HG03095 (cell line): ENCODE measurements around the gene DUS3L.
"Not testable (repeated sequence)": the region's sequence is repeated elsewhere in the genome, so short reads cannot be mapped to it uniquely, and the experiment has no call there.

ENCODE experiments used
- ATAC-seq: cut with Tn5 transposase; IDR thresholded peaks from one replicate; pipeline ENCODE4 v1.9.1; 2021; ENCODE audit warnings: moderate library complexity; ENCODE audit not compliant: unreplicated experiment

The DUS3L gene

GRCh38 chr19:5778402-5778801 lies 12.6 kb downstream of the DUS3L start:
- ATAC-seq: no peak

GRCh38 chr19:5775668-5776309 lies 15.2 kb downstream of the DUS3L start:
- no peak for ATAC-seq

GRCh38 chr19:5774921-5775320 lies 16.0 kb downstream of the DUS3L start:
- no peak for ATAC-seq

GRCh38 chr19:5773276-5773675 lies 17.7 kb downstream of the DUS3L start:
- ATAC-seq: no peak

- no peak for ATAC-seq
Measured at GRCh38 chr19:5772416-5772815, 18.5 kb downstream of the DUS3L start.

- no peak for ATAC-seq
Measured at GRCh38 chr19:5767949-5768348, 23.0 kb downstream of the DUS3L start.

- no peak for ATAC-seq
Measured at GRCh38 chr19:5765220-5765619, 25.7 kb downstream of the DUS3L start.

GRCh38 chr19:5762608-5763217 lies 28.2 kb downstream of the DUS3L start:
- no peak for ATAC-seq

GRCh38 chr19:5753743-5754142 lies 37.2 kb downstream of the DUS3L start:
- no peak for ATAC-seq

GRCh38 chr19:5751709-5752108 lies 39.3 kb downstream of the DUS3L start:
- no peak for ATAC-seq

- ATAC-seq: no peak
Measured at GRCh38 chr19:5749505-5749904, 41.5 kb downstream of the DUS3L start.

- ATAC-seq: not testable (repeated sequence)
Measured at GRCh38 chr19:5748920-5749319, 42.0 kb downstream of the DUS3L start.

- ATAC-seq: not testable (repeated sequence)
Measured at GRCh38 chr19:5744999-5745398, 46.0 kb downstream of the DUS3L start.

GRCh38 chr19:5743630-5744029 lies 47.3 kb downstream of the DUS3L start:
- no peak for ATAC-seq

GRCh38 chr19:5742051-5742450 lies 48.9 kb downstream of the DUS3L start:
- ATAC-seq: no peak

GRCh38 chr19:5738423-5738822 lies 52.5 kb downstream of the DUS3L start:
- ATAC-seq: no peak
